Rectal smooth muscle tissue (tissue), 1 donor: ENCODE measurements around the gene GHR.
"Not testable (repeated sequence)": the region's sequence is repeated elsewhere in the genome, so short reads cannot be mapped to it uniquely, and the experiment has no call there.

Source experiments
- H3K27ac ChIP-seq: one replicate; pipeline ENCODE4 v1.7.0; 2013; ENCODE audit warnings: low read depth, low read length, inconsistent platforms
- H3K27me3 ChIP-seq: one replicate; pipeline ENCODE4 v1.7.0; 2013; ENCODE audit warnings: low read length; ENCODE audit not compliant: control insufficient read depth, insufficient read depth
- H3K36me3 ChIP-seq: one replicate; pipeline ENCODE4 v1.7.0; 2013; ENCODE audit warnings: low read length; ENCODE audit not compliant: control insufficient read depth, insufficient read depth
- H3K4me1 ChIP-seq: one replicate; pipeline ENCODE4 v1.7.0; 2013; ENCODE audit warnings: low read length; ENCODE audit not compliant: control insufficient read depth, insufficient read depth
- H3K4me3 ChIP-seq: one replicate; pipeline ENCODE4 v1.7.0; 2013; ENCODE audit warnings: low read length
- H3K9ac ChIP-seq: one replicate; pipeline ENCODE4 v1.7.0; 2013; ENCODE audit warnings: low read length

The GHR gene

DNA sequence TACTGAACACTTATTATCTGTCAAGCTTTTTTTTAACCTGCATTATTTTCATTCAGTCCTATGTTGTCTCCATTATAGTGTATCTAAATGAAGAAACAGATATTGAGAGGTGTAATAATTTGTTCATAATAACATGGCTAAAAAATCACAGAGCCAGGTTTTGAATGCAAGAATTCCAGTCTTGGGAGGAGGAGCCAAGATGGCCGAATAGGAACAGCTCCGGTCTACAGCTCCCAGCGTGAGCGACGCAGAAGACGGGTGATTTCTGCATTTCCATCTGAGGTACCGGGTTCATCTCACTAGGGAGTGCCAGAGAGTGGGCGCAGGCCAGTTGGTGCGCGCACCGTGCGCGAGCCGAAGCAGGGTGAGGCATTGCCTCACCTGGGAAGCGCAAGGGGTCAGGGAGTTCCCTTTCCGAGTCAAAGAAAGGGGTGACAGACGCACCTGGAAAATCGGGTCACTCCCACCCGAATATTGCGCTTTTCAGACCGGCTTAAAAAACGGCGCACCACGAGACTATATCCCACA, 311.4 kb downstream of the GHR start:
- not testable (repeated sequence) for H3K9ac ChIP-seq, H3K27me3 ChIP-seq, H3K4me1 ChIP-seq, H3K27ac ChIP-seq, H3K4me3 ChIP-seq, H3K36me3 ChIP-seq

DNA sequence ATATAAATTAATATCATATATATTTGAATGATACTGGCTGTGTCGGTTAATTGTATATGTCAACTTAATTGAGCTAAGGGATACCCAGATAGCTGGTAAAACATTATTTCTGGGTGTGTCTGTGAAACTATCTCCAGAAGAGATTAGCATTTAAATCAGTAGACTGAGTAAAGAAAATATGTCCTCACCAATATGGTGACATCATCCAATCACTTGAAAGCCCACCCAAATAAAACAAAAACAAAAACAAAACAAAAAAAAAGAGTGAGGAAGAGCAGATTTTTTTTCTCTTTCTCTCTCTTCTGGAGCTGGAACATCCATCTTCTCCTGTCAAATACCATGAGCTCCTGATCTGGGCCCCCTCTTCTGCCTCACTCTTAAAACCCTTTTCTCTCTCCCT, 317.7 kb downstream of the GHR start:
- Histone ChIP-seq H3K27ac (no peak overlapping the region), H3K4me1 (no peaks in the 10 kb centered on the region), H3K4me3 (no peak overlapping the region), H3K9ac (no peak overlapping the region), H3K27me3 (no peaks in the 10 kb centered on the region), H3K36me3 (no peaks in the 10 kb centered on the region)

DNA sequence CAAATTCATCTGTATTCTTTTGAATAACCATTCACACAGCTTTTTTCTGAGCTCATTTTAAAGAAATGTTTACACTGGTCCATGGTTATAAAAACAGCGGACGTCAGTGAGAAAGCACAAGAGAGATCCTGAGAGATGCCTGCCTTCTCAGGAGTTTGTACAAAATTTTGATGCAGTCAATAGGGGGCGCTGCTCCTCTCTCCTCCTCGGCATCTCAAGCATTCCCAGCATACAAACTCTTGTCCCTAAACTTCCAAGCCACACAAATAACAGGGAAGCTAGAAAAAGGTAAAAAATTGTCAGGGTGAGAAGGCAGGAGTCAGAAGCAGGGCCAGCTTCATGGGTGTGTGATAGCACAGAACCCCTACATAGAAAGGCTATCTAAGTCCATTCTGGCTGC, 322.2 kb downstream of the GHR start:
- no peaks in the 10 kb centered on the region for H3K36me3 ChIP-seq
- H3K4me1 ChIP-seq, result no peaks in the 10 kb centered on the region
- H3K9ac ChIP-seq, result no peak overlapping the region
- H3K4me3 ChIP-seq, result no peak overlapping the region
- H3K27ac ChIP-seq, result no peak overlapping the region
- H3K27me3 ChIP-seq, result no peaks in the 10 kb centered on the region

DNA sequence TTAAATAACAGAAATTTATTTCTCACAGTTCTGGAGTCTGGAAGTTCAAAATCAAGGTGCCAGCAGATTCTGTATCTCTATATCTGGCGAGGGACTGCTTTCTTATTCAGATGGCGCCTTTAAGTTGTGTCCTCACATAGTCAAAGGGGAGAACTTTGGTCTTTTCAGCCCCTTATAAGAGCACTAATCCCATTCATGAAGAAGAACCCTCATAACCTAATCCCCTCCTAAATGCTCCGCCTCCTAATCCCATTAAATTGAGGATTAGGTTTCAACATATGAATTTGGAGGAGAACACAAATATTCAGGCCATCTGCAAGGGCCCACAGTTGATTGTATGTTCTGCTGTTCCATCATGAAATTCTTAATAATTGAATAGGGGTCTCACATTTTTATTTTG, 322.6 kb downstream of the GHR start:
- H3K9ac ChIP-seq, result no peak overlapping the region
- no peak overlapping the region for H3K27ac ChIP-seq
- H3K27me3 ChIP-seq, result no peaks in the 10 kb centered on the region
- H3K4me1 ChIP-seq, result no peaks in the 10 kb centered on the region
- no peak overlapping the region for H3K4me3 ChIP-seq
- no peaks in the 10 kb centered on the region for H3K36me3 ChIP-seq

DNA sequence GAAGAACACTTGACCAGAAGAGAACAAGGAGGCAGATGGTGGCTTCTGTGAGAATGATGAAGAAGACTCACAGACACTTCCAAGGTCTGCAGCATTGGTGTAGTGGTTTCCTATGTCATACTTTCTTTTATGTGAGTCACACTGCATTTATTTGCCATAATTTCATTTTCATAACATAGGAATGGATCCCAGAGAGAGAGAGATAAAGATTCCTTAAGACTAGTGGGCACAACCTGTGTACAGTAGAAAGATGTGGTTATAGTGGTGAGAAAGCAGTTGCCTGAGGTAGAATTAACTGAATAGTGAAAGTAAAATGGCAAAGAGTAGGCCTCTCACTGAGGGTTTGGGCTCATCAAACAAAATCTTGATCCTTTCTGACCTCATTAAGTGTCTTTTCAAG, 325.8 kb downstream of the GHR start:
- no peaks in the 10 kb centered on the region for H3K4me1 ChIP-seq
- no peaks in the 10 kb centered on the region for H3K27me3 ChIP-seq
- H3K36me3 ChIP-seq, result no peaks in the 10 kb centered on the region
- no peak overlapping the region for H3K27ac ChIP-seq
- no peak overlapping the region for H3K9ac ChIP-seq
- H3K4me3 ChIP-seq, result no peak overlapping the region

DNA sequence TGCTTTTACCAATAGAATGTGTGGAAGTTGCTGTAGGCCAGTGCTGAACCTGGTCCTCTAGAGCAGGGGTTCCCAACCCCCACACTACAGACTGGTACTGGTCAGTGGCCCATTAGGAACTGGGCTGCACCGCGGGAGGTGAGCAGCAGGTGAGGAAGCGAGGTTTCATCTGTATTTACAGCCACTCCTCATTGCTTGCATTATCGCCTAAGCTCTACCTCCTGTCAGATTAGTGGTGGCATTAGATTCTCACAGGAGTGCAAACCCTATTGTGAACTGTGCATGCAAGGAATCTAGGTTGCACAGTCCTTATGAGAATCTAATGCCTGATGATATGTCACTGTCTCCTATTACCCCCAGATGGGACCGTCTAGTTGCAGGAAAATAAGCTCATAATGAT, 327.3 kb downstream of the GHR start:
- Histone ChIP-seq H3K4me3 (no peak overlapping the region), H3K36me3 (no peaks in the 10 kb centered on the region), H3K27me3 (no peaks in the 10 kb centered on the region), H3K27ac (no peak overlapping the region), H3K9ac (no peak overlapping the region), H3K4me1 (no peaks in the 10 kb centered on the region)

DNA sequence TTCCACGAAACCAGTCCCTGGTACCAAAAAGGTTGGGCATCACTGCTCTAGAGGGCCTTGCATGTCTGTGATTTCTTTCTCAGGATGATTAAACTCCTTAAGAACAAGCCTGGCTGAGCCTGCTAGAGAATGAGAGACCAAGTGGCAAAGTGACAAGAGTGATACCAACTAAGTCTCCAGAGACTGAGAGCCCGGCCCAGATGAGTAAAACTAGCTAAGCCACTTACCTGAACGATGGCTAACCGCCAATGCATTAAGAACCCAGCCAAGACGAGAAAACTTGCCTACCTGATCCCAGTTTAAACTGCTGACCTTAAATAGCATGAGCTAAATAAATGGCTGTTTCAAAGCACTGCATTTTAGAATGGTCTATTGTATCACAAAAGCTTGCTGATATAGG, 327.8 kb downstream of the GHR start:
- H3K4me3 ChIP-seq, result no peak overlapping the region
- H3K27me3 ChIP-seq, result no peaks in the 10 kb centered on the region
- H3K9ac ChIP-seq, result no peak overlapping the region
- H3K36me3 ChIP-seq, result no peaks in the 10 kb centered on the region
- H3K27ac ChIP-seq, result no peak overlapping the region
- no peaks in the 10 kb centered on the region for H3K4me1 ChIP-seq

DNA sequence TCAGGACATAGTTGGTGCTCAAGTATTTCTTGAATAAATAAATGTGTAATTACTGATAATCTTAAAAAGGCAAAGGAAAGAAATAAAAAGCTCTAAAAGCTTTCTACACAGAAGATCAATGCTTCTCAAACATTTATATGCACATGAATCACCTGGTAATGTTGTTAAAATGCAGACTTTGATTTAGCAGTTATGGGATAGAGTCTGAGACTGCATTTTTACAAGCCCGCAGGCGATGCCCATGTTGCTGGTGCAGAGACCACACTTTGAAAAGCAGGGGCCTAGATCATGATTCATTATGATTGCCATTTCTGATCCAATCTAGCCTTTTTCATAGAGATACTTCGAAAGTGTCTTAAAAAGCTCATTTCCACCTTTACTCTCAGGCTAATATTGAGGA, 329.9 kb downstream of the GHR start:
- no peak overlapping the region for H3K9ac ChIP-seq
- H3K36me3 ChIP-seq, result no peaks in the 10 kb centered on the region
- no peaks in the 10 kb centered on the region for H3K4me1 ChIP-seq
- H3K27me3 ChIP-seq, result no peaks in the 10 kb centered on the region
- H3K27ac ChIP-seq, result no peak overlapping the region
- H3K4me3 ChIP-seq, result no peak overlapping the region

DNA sequence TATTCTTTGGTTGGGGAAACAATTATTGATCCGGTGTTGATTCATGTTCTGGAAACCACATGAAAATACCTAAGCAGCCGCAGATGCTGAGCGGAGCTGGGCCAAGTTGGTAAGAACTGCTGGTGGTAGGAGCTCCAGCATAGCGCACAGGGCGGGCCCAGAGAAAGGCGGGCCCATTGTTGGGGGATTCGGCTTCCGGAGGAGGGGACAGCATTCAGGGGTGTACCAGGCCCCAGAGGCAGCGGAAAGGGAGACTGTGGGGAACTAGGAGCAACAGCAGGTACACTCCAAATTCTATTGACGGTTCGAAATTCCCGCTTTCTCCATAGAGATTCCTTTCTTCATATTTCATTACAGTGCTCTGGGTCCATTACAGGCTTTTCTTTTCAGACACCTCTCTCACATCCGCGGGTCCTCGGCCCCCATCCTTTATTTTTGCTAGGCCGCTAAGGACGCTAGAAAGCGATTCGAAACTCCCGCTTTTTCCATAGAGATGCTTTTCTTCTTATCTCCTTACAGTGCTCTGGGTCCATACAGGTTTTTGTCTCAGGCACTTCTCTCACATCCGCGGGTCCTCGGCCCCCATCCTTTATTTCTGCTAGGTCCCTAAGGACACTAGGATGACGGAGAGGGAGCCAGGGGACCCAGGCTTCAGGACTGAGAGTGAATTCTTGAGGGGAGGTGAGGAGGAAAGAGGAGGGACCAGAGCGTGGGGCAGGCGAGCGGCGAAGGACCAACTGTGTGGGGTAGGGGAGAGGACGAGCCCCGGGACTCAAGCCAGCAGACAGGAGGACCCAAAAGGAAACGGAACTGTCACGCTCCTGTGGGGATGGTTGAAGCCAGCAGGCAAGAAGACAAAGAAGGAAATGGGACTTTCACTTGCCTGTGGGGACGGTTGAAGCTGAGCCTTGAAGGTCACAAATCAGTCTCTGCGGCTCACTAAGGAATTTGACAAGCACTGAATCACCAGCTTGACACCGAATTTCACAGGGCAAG, 333.7 kb downstream of the GHR start, which contains the start of gene CCDC152:
TSS of gene CCDC152 (plus strand) at position 213 of the 996 bp plus-strand sequence. CDS start 2,304 bp downstream, outside the sequence.
- Histone ChIP-seq H3K27me3 (no peaks in the 10 kb centered on the region), H3K4me3 (no peak within 1 kb of the TSS), H3K27ac (no peak within 1 kb of the TSS), H3K9ac (no peak within 1 kb of the TSS), H3K4me1 (no peaks in the 10 kb centered on the region), H3K36me3 (no peaks in the 10 kb centered on the region)

DNA sequence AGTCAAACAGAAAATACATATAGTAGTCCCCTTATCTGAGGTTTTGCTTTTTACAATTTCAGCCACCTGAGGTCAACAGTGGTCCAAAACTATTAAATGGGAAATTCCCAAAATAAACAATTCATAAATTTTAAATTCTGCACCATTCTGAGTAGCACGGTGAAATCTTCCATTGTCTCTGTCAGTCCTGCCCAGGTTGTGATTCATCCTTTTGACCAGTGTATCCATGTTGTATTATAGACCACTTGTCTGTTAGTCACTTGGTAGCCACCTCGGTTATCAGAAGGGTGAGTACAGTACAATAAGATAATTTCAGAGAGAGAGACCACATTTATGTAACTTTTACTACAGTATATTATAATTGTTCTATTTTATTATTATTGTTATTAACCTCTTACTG, 336.2 kb downstream of the GHR start:
- no peak overlapping the region for H3K27ac ChIP-seq
- H3K27me3 ChIP-seq, result no peaks in the 10 kb centered on the region
- no peaks in the 10 kb centered on the region for H3K36me3 ChIP-seq
- no peaks in the 10 kb centered on the region for H3K4me1 ChIP-seq
- no peak overlapping the region for H3K4me3 ChIP-seq
- no peak overlapping the region for H3K9ac ChIP-seq

DNA sequence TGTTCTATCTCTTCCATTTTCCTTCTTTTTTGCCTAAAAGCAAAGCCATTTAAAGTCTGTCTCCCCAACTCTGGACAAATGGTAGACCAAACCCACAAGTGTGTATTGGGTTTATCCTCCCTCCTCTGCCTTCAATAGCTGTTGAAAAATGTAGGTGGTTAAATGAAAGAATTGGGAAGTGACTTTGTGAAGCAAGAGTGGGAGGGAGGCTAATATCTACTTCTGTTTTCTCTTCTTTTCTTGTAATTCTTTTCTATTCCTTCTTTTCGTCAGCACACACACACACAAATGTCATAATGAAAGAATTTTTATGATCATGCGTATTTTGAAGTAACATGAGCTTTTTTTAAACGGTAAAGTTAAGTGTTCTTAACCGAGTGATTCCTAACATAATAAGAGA, 337.2 kb downstream of the GHR start:
- Histone ChIP-seq H3K27me3 (no peaks in the 10 kb centered on the region), H3K9ac (no peak overlapping the region), H3K4me3 (no peak overlapping the region), H3K4me1 (no peaks in the 10 kb centered on the region), H3K27ac (no peak overlapping the region), H3K36me3 (no peaks in the 10 kb centered on the region)

DNA sequence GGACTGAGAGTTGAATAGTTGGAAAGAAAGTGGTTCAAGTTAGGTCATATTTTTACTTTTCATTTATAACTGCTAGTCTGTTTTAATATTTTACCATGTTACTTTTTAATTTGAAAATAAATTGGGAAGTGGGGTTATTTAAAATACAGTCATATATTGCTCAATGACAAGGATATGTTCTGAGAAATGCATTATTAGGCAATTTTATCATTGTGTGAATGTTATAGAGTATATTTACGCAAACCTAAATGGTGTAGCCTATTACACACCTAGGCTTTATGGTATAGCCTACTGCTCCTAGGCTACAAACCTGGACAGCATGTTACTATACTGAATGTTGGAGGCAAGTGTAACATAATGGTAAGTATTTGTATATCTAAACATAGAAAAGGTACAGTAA, 338.6 kb downstream of the GHR start:
- Histone ChIP-seq H3K4me3 (no peak overlapping the region), H3K27ac (no peak overlapping the region), H3K9ac (no peak overlapping the region), H3K36me3 (no peaks in the 10 kb centered on the region), H3K4me1 (no peaks in the 10 kb centered on the region), H3K27me3 (no peaks in the 10 kb centered on the region)
